Measurements from ENCODE around the gene LDLRAD4.

Gene LDLRAD4

DNA sequence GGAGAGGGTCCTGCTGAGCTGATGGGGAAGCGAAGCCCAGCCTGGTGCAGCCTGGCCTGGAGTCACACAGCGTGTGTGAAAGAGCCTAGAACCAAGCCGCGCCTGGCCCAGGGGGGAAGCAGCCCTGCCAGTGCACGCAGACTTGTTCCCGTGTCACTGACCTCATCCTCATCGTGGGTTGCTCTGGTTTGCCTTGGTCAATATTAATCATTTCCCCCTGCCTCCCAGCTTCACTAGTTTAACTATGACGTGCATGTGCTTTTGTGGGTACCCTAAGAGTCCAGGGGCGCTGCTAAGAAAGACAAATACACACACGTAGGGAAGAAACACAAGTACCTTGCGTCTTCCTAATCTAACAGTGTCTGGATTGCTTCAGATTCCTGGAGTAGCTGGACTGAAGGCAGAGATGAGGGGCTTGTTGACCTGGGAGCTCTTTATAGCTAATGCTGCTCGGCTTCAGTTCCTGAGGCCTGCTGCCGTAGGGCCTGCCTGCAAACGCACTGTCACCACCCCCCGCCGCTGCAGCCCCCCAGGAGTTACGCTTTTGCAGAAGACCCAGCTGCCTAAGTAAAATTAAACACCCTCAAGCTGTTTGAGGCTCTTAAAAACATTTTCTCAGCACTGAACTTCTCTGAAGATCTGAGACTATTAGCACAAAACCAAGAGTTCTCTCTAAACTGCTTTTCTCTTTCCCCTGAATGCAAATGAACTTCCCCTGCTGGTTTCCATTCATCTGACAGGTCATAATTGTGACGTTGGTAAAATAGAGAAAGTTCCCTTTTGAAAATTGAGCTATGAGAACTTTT is 348.6 kb downstream of the LDLRAD4 start:
- FAIRE-seq (peak; percentile 94), DNase-seq (ENCODE audit: extremely low spot score, insufficient read length, low read depth) (no peak)

DNA sequence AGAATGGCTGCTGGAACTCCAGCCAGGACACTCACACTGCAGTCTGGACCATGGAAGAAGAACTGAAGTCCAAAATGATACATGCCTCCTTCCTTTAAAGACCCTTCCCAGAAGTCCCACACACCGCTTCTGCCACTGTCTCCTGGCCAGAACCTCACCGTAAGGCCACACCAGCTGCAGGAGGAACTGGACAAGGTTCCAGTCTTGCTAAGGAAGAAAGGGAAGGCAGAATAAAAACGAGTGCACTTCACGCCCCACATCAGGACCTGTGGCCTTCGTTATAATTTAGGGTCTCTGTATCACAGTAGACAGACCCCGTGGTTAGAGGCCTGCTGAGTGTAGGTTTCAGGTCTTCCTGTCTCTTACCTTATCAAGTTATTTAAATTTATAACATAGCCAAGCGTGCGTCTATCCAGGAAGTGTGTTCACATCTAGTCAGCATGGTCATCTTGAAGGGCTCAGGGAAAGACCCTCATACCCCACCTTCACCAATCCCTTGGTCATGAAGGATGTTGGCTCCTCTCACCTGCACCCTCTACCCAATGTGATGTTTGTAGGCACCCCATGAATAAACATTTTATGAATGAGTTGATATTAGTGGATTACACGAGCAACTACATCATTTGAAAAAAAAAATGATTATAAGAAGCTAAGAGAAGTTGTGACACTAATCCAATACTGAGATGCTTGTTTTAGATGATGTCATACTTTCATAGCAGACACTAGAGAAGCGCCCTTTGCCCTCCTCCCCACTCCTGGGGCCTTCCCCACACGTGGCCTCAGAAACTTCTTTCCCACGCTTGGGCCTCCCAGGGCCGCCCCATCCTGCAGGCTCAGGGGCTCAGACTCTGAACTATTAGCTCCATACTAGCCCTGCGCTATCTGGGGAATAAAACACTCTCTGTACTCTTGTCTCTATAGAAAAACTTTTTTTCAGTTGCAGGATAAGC is 350.2 kb downstream of the LDLRAD4 start:
- DNase-seq (ENCODE audit: extremely low spot score, insufficient read length, low read depth), result no peak
- peak; percentile 91 for FAIRE-seq

DNA sequence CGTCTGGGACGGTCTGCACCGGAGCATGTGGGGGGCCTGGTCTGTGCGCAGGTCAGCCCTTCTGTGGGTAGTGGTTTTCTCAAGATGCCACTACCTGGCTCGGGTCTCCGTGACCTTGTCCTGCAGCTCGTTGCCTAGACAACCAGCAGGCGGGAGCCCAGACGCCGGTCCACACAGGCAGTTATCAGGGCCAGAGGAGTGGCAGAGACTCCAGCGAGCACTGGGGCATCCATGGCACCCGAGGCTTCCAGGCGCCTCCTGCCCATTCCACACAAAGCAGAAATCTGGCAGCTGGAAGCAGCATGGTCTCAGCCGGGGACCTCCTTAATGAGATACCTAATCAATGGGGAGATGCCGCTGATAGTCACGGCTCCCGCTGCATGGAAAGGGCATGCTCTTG is 351.7 kb downstream of the LDLRAD4 start:
- FAIRE-seq, result no peak
- DNase-seq (ENCODE audit: extremely low spot score, insufficient read length, low read depth), result no peak

DNA sequence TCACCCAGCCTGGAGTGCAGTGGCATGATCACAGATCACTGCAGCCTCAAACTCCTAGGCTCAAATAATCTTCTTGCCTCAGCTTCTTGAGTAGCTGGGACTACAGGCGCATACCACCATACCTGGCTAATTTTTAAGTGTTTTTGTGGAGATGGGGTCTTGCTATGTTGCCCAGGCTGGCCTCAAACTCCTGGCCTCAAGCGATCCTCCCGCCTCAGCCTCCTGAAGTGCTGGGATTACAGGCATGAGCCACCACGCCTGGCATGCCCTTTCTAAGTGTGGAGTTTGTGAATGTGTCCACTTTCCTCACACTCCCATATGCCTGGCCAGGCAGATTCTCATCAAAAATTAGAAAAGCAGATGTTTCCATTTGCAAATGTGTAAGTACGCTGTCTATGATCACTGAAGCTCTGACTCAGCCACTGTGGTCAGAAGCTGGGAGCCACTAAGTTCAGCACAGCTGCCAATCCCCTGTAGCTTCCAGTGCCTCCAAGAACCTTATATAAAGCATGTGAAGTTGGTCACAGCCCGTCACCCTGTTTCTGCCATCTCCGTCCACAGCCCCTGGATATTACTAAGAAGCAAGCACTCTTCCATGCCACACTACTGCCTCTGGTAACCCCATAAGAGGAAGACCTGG is 352.4 kb downstream of the LDLRAD4 start:
- FAIRE-seq, result no peak
- DNase-seq (ENCODE audit: extremely low spot score, insufficient read length, low read depth), result no peak

- FAIRE-seq (no peak), DNase-seq (ENCODE audit: extremely low spot score, insufficient read length, low read depth) (no peak)
Measured at GRCh38 chr18:13572148-13572547, 353.6 kb downstream of the LDLRAD4 start.

DNA sequence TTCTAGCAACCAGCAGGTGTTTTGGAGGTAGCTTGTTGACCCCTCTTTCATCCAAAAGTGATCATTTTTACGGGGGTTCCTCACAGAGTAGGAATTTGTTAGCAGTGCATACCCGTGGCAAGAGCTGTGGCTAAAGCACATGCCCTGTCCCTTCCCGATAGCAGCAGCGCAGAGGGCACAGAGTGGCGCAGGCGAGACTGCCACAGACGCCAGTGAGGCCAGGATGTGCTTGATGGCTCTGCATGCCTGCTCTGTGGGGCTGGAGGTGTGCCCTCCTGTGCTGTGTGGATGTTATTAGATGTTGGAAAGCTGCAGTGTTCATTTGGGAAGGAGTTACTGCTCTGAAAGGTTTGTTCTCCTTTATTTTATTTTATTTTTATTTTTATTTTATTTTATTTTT is 354.2 kb downstream of the LDLRAD4 start:
- no peak for DNase-seq (ENCODE audit: extremely low spot score, insufficient read length, low read depth)
- no peak for FAIRE-seq

DNA sequence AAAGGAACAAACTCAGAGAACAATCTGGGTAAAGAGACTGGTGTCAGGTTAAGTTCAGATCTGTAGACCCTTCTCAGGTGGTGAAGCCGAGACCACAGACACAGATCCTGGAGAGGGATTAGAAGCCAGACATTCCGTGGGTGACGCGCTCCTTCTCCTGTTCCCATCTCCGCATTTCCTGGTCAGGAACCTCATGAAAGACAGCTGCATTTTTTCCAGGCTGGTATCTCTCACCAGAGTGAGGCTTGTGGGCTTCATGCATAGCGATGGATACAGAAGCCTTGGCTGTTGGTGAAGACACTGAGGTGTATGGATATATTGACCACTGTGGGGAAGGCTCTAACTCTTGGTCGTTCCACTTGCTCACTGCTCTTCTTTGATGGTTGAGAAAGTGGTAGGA is 355.2 kb downstream of the LDLRAD4 start:
- DNase-seq (ENCODE audit: extremely low spot score, insufficient read length, low read depth), result no peak
- no peak for FAIRE-seq

- no peak for FAIRE-seq
Measured at GRCh38 chr18:13574355-13574754, 355.8 kb downstream of the LDLRAD4 start.

DNA sequence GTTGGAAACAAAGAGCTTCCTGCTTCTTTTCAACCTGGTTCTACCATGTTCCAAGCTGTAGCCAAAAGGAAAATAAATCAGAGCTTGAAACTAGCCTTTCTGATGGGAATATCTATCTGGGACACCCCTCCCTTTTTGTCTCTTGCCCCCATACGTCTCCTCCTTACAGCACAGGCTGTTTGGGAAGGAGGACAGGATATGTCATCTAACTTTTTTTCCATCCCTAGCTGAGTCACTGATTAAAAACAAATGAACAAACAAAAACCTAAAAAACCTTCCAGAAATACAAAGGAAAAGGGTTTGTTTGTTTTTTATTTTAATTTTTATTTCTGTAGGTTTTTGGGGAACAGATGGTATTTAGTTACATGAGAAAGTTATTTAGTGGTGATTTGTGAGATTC is 356.2 kb downstream of the LDLRAD4 start:
- FAIRE-seq (peak; percentile 24), DNase-seq (ENCODE audit: extremely low spot score, insufficient read length, low read depth) (no peak)

More at GRCh38 chr18:13574355-13574754, 355.8 kb downstream of the LDLRAD4 start:
- no peak for DNase-seq (ENCODE audit: extremely low spot score, insufficient read length, low read depth)

- no peak for DNase-seq (ENCODE audit: extremely low spot score, insufficient read length, low read depth)
- no peak for FAIRE-seq
Measured at GRCh38 chr18:13576598-13576997, 358.0 kb downstream of the LDLRAD4 start.

GRCh38 chr18:13577091-13577697 is 358.6 kb downstream of the LDLRAD4 start:
- FAIRE-seq, result peak; percentile 97
- no peak for DNase-seq (ENCODE audit: extremely low spot score, insufficient read length, low read depth)

- FAIRE-seq, result no peak
- DNase-seq (ENCODE audit: extremely low spot score, insufficient read length, low read depth), result no peak
Measured at GRCh38 chr18:13577781-13578180, 359.2 kb downstream of the LDLRAD4 start.

DNA sequence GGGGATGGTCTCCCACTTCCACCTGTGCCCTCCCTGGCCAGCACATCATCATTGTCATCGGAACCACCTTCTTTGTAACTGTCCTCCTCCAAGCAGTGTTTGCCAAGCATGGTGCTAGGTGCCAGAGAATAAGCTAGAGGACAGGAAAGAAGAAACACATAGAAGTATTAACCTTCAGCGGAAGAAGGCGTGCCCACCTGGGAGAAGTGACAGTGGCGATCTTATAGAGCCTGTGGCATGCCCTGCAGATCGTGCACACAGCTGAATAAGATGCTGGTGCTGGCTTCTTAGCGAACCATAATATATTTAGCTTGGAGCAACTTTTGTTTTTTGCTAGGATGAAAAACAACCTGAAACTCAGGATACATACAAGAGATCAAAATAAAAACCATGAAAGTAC is 359.8 kb downstream of the LDLRAD4 start:
- peak; percentile 69 for FAIRE-seq
- no peak for DNase-seq (ENCODE audit: extremely low spot score, insufficient read length, low read depth)

DNA sequence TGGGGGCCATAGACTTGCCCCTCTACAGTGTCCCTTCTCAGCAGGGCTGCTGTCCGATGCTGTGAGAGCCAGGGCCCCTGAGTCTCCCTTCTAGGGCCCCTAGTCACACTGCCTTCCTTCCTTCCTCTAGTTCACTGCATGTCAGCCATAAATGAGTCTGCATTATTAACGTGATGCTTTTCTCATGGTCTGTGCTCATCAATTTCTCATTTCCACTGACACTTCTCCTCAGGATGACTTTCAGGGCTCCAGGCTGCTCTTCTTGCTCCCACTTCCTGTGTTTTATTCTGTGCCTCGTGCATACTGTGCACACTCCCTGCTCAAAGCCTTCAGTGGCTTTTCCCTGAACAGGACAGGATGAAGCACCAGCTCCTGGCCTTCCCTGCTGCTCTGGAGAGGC is 361.3 kb downstream of the LDLRAD4 start:
- DNase-seq (ENCODE audit: extremely low spot score, insufficient read length, low read depth) (no peak), FAIRE-seq (peak; percentile 45)

DNA sequence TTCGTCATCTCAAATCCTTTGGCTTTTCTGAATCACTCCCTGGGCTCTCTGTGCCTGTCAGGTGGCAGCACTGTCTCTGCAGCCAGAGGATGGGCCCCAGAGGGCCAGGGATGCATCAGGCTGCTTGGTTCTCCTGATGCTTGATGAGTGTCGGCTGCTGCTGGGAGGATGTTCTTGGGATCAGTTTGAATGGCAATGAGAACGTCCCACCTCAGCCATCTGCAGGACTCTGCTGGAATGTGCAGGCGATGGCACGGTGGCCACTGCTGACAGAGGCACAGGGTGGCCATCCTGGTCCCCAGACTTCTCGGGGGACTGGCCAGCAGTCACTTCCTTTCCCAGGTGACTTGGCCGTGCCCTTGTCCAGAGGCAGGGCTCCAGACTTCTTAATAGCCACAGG is 361.8 kb downstream of the LDLRAD4 start:
- DNase-seq (ENCODE audit: extremely low spot score, insufficient read length, low read depth) (no peak), FAIRE-seq (no peak)

DNA sequence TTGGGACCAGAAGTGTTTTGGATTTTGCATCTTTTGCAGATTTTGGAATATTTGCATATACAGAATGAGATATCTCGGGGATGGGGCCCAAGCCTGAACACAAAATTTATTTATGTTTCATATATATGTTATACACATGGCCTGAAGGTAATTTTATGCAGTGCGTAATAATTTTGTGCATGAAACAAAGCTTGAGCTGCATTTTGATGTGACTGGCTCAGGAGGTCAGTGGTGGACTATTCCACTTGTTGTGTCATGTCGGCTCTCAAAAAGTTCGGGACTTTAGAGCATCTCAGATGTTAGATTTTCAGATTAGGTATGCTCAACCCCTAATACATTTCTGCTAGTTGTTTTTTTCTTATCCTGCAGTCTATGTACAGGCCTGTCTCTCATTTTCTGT is 362.4 kb downstream of the LDLRAD4 start:
- peak; percentile 21 for FAIRE-seq
- no peak for DNase-seq (ENCODE audit: extremely low spot score, insufficient read length, low read depth)

- no peak for DNase-seq (ENCODE audit: extremely low spot score, insufficient read length, low read depth)
- no peak for FAIRE-seq
Measured at GRCh38 chr18:13581496-13582177, 363.1 kb downstream of the LDLRAD4 start.

DNA sequence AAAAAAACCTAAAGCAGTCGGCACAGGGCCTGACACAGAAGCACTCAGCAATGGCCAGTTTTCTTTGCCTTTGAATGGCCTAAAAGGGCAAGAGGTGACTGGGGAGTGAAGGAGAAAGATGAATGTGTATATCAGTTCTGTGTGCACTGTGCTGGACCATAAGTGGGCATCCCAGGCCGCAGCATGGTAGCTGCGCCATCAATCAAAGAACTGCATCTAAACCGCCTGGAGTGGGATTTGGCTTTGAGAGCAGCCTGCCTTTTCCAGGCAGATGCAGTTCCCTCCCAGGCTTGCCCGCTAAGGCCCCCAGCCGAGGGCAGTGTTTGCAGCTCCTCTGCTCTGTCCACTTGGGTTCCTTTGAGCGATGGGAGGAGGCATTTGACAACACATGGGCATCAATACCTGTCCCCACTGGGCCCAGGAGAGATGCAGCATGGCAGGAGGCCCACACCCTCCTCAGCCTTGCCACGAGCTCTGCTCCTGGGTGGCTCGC is 363.7 kb downstream of the LDLRAD4 start:
- DNase-seq (ENCODE audit: extremely low spot score, insufficient read length, low read depth) (no peak), FAIRE-seq (no peak)

Data from GM18507 (cell line).